ENCODE results near the gene HS6ST2. TPM values are rescaled to one million over a fixed set of nuclear protein-coding genes. Genes with fewer than 3 reads are reported as not detected.

Gene HS6ST2
- total RNA-seq, 1 experiment from 2014 or later, result 24.6 TPM

DNA sequence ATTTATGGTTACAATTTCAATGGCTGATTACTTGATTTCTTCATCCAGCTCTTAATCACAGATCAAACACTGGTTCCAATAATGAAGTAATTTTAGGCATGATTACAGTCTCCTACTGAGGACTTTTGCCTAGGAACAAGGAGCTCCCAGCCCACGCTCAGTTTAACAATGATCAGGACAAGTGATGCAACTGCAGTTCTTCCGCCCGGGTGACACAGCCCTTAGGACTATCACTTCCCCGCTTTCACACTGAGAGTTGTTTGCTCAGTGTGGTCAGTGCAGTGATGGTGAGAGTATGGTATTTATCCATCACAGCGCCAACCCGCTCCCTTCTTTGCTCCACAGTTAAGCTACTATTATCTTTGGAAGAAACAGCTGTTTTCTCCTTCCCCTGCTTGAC lies 266.4 kb downstream of the HS6ST2 start:
- BruUV-seq (replicated peaks), result no TSS peak
- RAD21 ChIA-PET (ENCODE audit: low non-redundant PET in 1 of 2, low total read pairs in 2 of 2, uncharacterized antibody in 2 of 2, unreplicated experiment in 2 of 2), result no interaction called here
- no peak overlapping the region for H3K9ac ChIP-seq (ENCODE audit: low read length)
- H2AFZ ChIP-seq (ENCODE audit: low read depth, low read length, poor library complexity, severe bottlenecking), result no peak overlapping the region
- intact Hi-C loops (cut with micrococcal nuclease), result no loop called here
- H3K9me2 ChIP-seq (ENCODE audit: insufficient read depth), result no peaks in the 10 kb centered on the region
- no peak for TF ChIP-seq ZBTB33 (IDR thresholded peaks at IDR 0.05; ENCODE audit: extremely low read depth, insufficient replicate concordance, low read length)
- TF ChIP-seq, protein P1, sequence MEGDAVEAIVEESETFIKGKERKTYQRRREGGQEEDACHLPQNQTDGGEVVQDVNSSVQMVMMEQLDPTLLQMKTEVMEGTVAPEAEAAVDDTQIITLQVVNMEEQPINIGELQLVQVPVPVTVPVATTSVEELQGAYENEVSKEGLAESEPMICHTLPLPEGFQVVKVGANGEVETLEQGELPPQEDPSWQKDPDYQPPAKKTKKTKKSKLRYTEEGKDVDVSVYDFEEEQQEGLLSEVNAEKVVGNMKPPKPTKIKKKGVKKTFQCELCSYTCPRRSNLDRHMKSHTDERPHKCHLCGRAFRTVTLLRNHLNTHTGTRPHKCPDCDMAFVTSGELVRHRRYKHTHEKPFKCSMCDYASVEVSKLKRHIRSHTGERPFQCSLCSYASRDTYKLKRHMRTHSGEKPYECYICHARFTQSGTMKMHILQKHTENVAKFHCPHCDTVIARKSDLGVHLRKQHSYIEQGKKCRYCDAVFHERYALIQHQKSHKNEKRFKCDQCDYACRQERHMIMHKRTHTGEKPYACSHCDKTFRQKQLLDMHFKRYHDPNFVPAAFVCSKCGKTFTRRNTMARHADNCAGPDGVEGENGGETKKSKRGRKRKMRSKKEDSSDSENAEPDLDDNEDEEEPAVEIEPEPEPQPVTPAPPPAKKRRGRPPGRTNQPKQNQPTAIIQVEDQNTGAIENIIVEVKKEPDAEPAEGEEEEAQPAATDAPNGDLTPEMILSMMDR (IDR thresholded peaks at IDR 0.05 in 2 of 3, conservative IDR thresholded peaks at IDR 0.05 in 1 of 3; ENCODE audit: borderline replicate concordance in 1 of 3, insufficient read depth in 1 of 3, low read depth in 2 of 3, low read length in 2 of 3), result no peak
- TF ChIP-seq POLR2A (IDR thresholded peaks at IDR 0.05; ENCODE audit: borderline replicate concordance, extremely low read depth, insufficient read depth, insufficient read length), result no peak
- no peak for TF ChIP-seq EZH2phosphoT487 (IDR thresholded peaks at IDR 0.05; ENCODE audit: borderline replicate concordance)
- no peak for TF ChIP-seq JUND (IDR thresholded peaks at IDR 0.05)
- no peak for TF ChIP-seq CEBPB (IDR thresholded peaks at IDR 0.05; ENCODE audit: low read depth)
- TF ChIP-seq RAD21 (IDR thresholded peaks at IDR 0.05; ENCODE audit: low read depth), result no peak
- TF ChIP-seq ZFX (IDR thresholded peaks at IDR 0.05), result no peak
- TF ChIP-seq, protein P2, sequence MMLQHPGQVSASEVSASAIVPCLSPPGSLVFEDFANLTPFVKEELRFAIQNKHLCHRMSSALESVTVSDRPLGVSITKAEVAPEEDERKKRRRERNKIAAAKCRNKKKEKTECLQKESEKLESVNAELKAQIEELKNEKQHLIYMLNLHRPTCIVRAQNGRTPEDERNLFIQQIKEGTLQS (IDR thresholded peaks at IDR 0.05), result no peak
- no peak for TF ChIP-seq EZH2 (IDR thresholded peaks at IDR 0.05)
- DNase-seq (ENCODE audit: low read depth, low spot score) (no peak), ATAC-seq (no peak)
- no peaks in the 10 kb centered on the region for H3K27me3 ChIP-seq (ENCODE audit: insufficient read depth, low read length)
- H3K4me1 ChIP-seq (ENCODE audit: control insufficient read depth in 1 of 2, insufficient read depth in 2 of 2, low read length in 2 of 2), result no peaks in the 10 kb centered on the region
- H3K4me2 ChIP-seq (ENCODE audit: low read length), result no peak overlapping the region
- POLR2A ChIA-PET, result no interaction called here
- H3K27ac ChIP-seq (ENCODE audit: low read depth, low read length), result no peak overlapping the region
- no peak overlapping the region for H3K4me3 ChIP-seq (replicated peaks in 1 of 2; ENCODE audit: low read depth in 1 of 2, low read length in 2 of 2)
- no peaks in the 10 kb centered on the region for H3K36me3 ChIP-seq (ENCODE audit: control insufficient read depth in 1 of 2, insufficient read depth in 2 of 2, low read length in 2 of 2)
- no peaks in the 10 kb centered on the region for H4K20me1 ChIP-seq (ENCODE audit: insufficient read depth)
- H3K79me2 ChIP-seq (ENCODE audit: insufficient read depth, low read length), result no peaks in the 10 kb centered on the region
- no peaks in the 10 kb centered on the region for H3K9me3 ChIP-seq (ENCODE audit: control insufficient read depth in 1 of 2, insufficient read depth in 1 of 2, low read depth in 1 of 2, low read length in 2 of 2)
- CTCF ChIA-PET, result no interaction called here

Measured in HCT116 (cell line).